Dedifferentiated amniotic fluid mesenchymal stem cell (primary cell): ENCODE results near the gene OPTN.

Source experiments
- DNase-seq: peaks from one replicate; pipeline ENCODE4 v3.0.0-alpha.2; 2016; ENCODE audit errors: extremely low spot score

The OPTN gene

GRCh38 chr10:13184276-13184675 lies 84.3 kb downstream of the OPTN start:
- DNase-seq = no peak

GRCh38 chr10:13184730-13185514 lies 85.0 kb downstream of the OPTN start:
- no peak for DNase-seq

- no peak for DNase-seq
Observed at GRCh38 chr10:13187135-13187534, 87.2 kb downstream of the OPTN start.
